NB4 (cell line): ENCODE data around the gene HEMGN.

Source experiments
- DNase-seq: peaks from one replicate; pipeline ENCODE4 v3.0.0; 2010; ENCODE audit warnings: low read depth
- H3K4me3 ChIP-seq: one replicate; pipeline ENCODE4 v1.5.1; 2011; ENCODE audit warnings: mild to moderate bottlenecking, low read depth, low read length, moderate library complexity
- CTCF ChIP-seq: IDR thresholded peaks from one replicate; pipeline ENCODE4 v1.5.1; 2012; ENCODE audit warnings: low read depth, low read length
- MAX ChIP-seq: IDR thresholded peaks from 2 replicates; pipeline ENCODE4 v1.6.1; 2011; ENCODE audit warnings: low read depth, low read length
- MYC ChIP-seq: IDR thresholded peaks from 2 replicates; pipeline ENCODE4 v1.6.1; 2011; ENCODE audit warnings: low read depth, low read length
- POLR2A ChIP-seq: IDR thresholded peaks from 2 replicates; pipeline ENCODE4 v1.6.1; 2011; ENCODE audit warnings: mild to moderate bottlenecking; ENCODE audit not compliant: insufficient read length; ENCODE audit errors: extremely low read depth

HEMGN gene

GRCh38 chr9:97911970-97912369 is 26.0 kb downstream of the HEMGN start:
- TF ChIP-seq CTCF (no peak), MAX (no peak), POLR2A (no peak), MYC (no peak)
- no peak for DNase-seq
- H3K4me3 ChIP-seq: no peak overlapping the region

GRCh38 chr9:97911528-97911927 is 26.4 kb downstream of the HEMGN start:
- DNase-seq: no peak
- H3K4me3 ChIP-seq: no peak overlapping the region
- TF ChIP-seq MAX: no peak

GRCh38 chr9:97910357-97910756 is 27.6 kb downstream of the HEMGN start:
- TF ChIP-seq MAX (no peak), CTCF (no peak), POLR2A (no peak), MYC (no peak)
- no peak overlapping the region for H3K4me3 ChIP-seq
- DNase-seq: no peak

GRCh38 chr9:97908705-97909104 is 29.3 kb downstream of the HEMGN start:
- TF ChIP-seq CTCF: no peak
- no peak for TF ChIP-seq MAX
- no peak for TF ChIP-seq POLR2A
- TF ChIP-seq MYC: no peak
- DNase-seq: peak; percentile 52
- H3K4me3 ChIP-seq: no peak overlapping the region

GRCh38 chr9:97907632-97908031 is 30.3 kb downstream of the HEMGN start:
- DNase-seq: no peak
- no peak overlapping the region for H3K4me3 ChIP-seq
- TF ChIP-seq CTCF (no peak), MAX (no peak), POLR2A (no peak), MYC (no peak)

- peak; percentile 60 for DNase-seq
- TF ChIP-seq MYC: no peak
- TF ChIP-seq CTCF: no peak
- TF ChIP-seq POLR2A: no peak
- TF ChIP-seq MAX: no peak
- peak overlapping the region; percentile 16 for H3K4me3 ChIP-seq
Observed at GRCh38 chr9:97907046-97907445, 30.9 kb downstream of the HEMGN start.
